K562 (cell line): ENCODE results near the gene CFD. TPM values are rescaled to one million over a fixed set of nuclear protein-coding genes. Genes with fewer than 3 reads are reported as not detected.

Source experiments
- ATF1 ChIP-seq, 2 experiments: fragments of 450-650 bp in 1 of 2; IDR thresholded peaks; 2 replicates each; pipeline ENCODE4 v1.6.1; 2016; ENCODE audit warnings: missing compliant biosample characterization in 1 of 2, missing genetic modification characterization in 1 of 2
- BRD4 ChIP-seq: fragments of 200-600 bp; sonication (generic); IDR thresholded peaks from 2 replicates; pipeline ENCODE4 v1.6.1; 2017; ENCODE audit warnings: inconsistent platforms
- CREB3 ChIP-seq: fragments of 450-650 bp; conservative IDR thresholded peaks from 2 replicates; pipeline ENCODE4 v1.6.1; 2016; ENCODE audit warnings: missing genetic modification characterization, low read depth, mild to moderate bottlenecking, missing compliant biosample characterization, moderate library complexity
- ETV5 ChIP-seq: sonication (generic); formaldehyde crosslinking; IDR thresholded peaks from 2 replicates; pipeline ENCODE4 v1.4.0; 2020; ENCODE audit warnings: low read depth, mild to moderate bottlenecking, missing genetic modification reagents
- FOS ChIP-seq: IDR thresholded peaks from 3 replicates; pipeline ENCODE4 v1.6.1; 2011; ENCODE audit not compliant: insufficient read length; ENCODE audit errors: extremely low read depth
- FOXK2 ChIP-seq, 2 experiments: fragments of 450-650 bp; IDR thresholded peaks in 1 of 2; conservative IDR thresholded peaks in 1 of 2; 2 replicates each; pipeline ENCODE4 v1.6.1; 2016; ENCODE audit warnings: low read depth in 2 of 2, mild to moderate bottlenecking in 1 of 2
- GATA2 ChIP-seq: sonication (generic); formaldehyde crosslinking; IDR thresholded peaks from 2 replicates; pipeline ENCODE4 v1.4.0; 2020; ENCODE audit warnings: mild to moderate bottlenecking, missing genetic modification reagents
- MLX ChIP-seq, 2 experiments: fragments of 450-650 bp in 1 of 2; sonication (generic) in 1 of 2; formaldehyde crosslinking; conservative IDR thresholded peaks; 2 replicates each; pipeline versions ENCODE4 v1.4.0 to v1.8.1; 2020 to 2022; ENCODE audit warnings: mild to moderate bottlenecking in 1 of 2, missing genetic modification reagents in 1 of 2
- PHB2 ChIP-seq: fragments of 450-650 bp; IDR thresholded peaks from 2 replicates; pipeline ENCODE4 v1.6.1; 2017; ENCODE audit warnings: low read depth
- POLR2A ChIP-seq: fragments of 450-650 bp; conservative IDR thresholded peaks from 2 replicates; pipeline ENCODE4 v1.6.1; 2016
- RCOR1 ChIP-seq, 2 experiments: IDR thresholded peaks; 2 replicates each; pipeline ENCODE4 v1.6.1; 2012; ENCODE audit warnings: low read depth in 2 of 2, low read length in 2 of 2, borderline replicate concordance in 1 of 2, improper control_type of control experiment in 1 of 2
- RNF2 ChIP-seq: sonication (generic); IDR thresholded peaks from 2 replicates; pipeline ENCODE4 v1.6.1; 2016
- SMAD4 ChIP-seq: fragments of 250-450 bp; sonication (Bioruptor Pico); conservative IDR thresholded peaks from 2 replicates; pipeline ENCODE4 v1.8.0; 2021; ENCODE audit warnings: inconsistent platforms, mild to moderate bottlenecking, moderate library complexity
- TOE1 ChIP-seq, 2 experiments: fragments of 450-650 bp in 1 of 2; sonication (generic) in 1 of 2; formaldehyde crosslinking in 1 of 2; IDR thresholded peaks; 2 replicates each; pipeline versions ENCODE4 v1.7.1 to v1.8.0; 2016 to 2022; ENCODE audit warnings: borderline replicate concordance in 2 of 2, mild to moderate bottlenecking in 2 of 2, antibody characterized with exemption in 1 of 2, inconsistent platforms in 1 of 2, low read depth in 1 of 2, missing genetic modification reagents in 1 of 2, moderate library complexity in 1 of 2
- ZNF24 ChIP-seq: fragments of 450-650 bp; IDR thresholded peaks from 2 replicates; pipeline ENCODE4 v1.6.1; 2016
- ZNF311 ChIP-seq: fragments of 250-450 bp; sonication (Bioruptor Pico); IDR thresholded peaks from 2 replicates; pipeline ENCODE4 v1.4.0; 2020; ENCODE audit warnings: mild to moderate bottlenecking, moderate library complexity
- ZNF324 ChIP-seq: fragments of 250-450 bp; sonication (Bioruptor Pico); IDR thresholded peaks from 2 replicates; pipeline ENCODE4 v1.4.0; 2020; ENCODE audit warnings: mild to moderate bottlenecking
- ZNF398 ChIP-seq: fragments of 250-450 bp; sonication (Bioruptor Pico); IDR thresholded peaks from 2 replicates; pipeline ENCODE4 v1.8.0; 2021; ENCODE audit warnings: moderate library complexity, mild to moderate bottlenecking, inconsistent platforms
- ZNF436 ChIP-seq: fragments of 250-450, 450-650 bp; sonication (Bioruptor Pico); formaldehyde crosslinking; IDR thresholded peaks from 2 replicates; pipeline ENCODE4 v1.7.0; 2020; ENCODE audit warnings: mild to moderate bottlenecking
- polyA plus RNA-seq, 8 experiments: library from polyadenylated mRNA; depleted of rRNA in 4 of 8; stranded (reverse) in 5 of 8; unstranded in 3 of 8; fragments of >200 nt; fragmentation: Nextera tagmentation in 2 of 8; fragmentation: Illumina TruSeq in 1 of 8; extraction: Ambion mirVana in 2 of 8; extraction: Trizol in 1 of 8; gene quantifications; 2 replicates each; pipeline versions ENCODE4 v1.2.1 to v1.2.3, GENCODE V29; 2011 to 2014; ENCODE audit warnings: inconsistent platforms in 1 of 8, missing spikeins in 1 of 8
- total RNA-seq, 7 experiments: library from RNA; depleted of rRNA in 6 of 7; stranded (reverse); fragments of >200 nt in 6 of 7; fragmentation: Illumina TruSeq in 2 of 7; extraction: Trizol in 2 of 7; gene quantifications; 2 replicates each; pipeline versions ENCODE4 v1.2.1 to v1.2.3, GENCODE V29; 2011 to 2021; ENCODE audit warnings: low replicate concordance in 1 of 7
- TF ChIP-seq, protein P1 (sequence below): sonication (generic); formaldehyde crosslinking; IDR thresholded peaks from 2 replicates; pipeline ENCODE4 v1.8.0; 2022; ENCODE audit warnings: mild to moderate bottlenecking, missing genetic modification reagents, borderline replicate concordance
- TF ChIP-seq, protein P2 (sequence below): fragments of 450-650 bp; formaldehyde crosslinking; IDR thresholded peaks from 2 replicates; pipeline ENCODE4 v1.4.0; 2022; ENCODE audit warnings: mild to moderate bottlenecking, moderate library complexity

CFD gene
- total and polyA plus RNA-seq, 9 of the 15 experiments (the other 6 are each of a cell fraction or from before 2014, with no cell fraction given): 0.52 to 59.4 (median 7.6) TPM

GRCh38 chr19:861756-862580, 2.5 kb downstream of the CFD start (continued):
- TF ChIP-seq ZNF436 (CRISPR knock-in tag): no peak
- peak; percentile 50; the same call in 1 of the 2 replicates for TF ChIP-seq CREB3 (tag)
- TF ChIP-seq, protein P1, sequence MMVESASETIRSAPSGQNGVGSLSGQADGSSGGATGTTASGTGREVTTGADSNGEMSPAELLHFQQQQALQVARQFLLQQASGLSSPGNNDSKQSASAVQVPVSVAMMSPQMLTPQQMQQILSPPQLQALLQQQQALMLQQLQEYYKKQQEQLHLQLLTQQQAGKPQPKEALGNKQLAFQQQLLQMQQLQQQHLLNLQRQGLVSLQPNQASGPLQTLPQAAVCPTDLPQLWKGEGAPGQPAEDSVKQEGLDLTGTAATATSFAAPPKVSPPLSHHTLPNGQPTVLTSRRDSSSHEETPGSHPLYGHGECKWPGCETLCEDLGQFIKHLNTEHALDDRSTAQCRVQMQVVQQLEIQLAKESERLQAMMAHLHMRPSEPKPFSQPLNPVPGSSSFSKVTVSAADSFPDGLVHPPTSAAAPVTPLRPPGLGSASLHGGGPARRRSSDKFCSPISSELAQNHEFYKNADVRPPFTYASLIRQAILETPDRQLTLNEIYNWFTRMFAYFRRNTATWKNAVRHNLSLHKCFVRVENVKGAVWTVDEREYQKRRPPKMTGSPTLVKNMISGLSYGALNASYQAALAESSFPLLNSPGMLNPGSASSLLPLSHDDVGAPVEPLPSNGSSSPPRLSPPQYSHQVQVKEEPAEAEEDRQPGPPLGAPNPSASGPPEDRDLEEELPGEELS (CRISPR knock-in tag): peak; percentile 80; the same call in 1 of the 2 replicates
- TF ChIP-seq ZNF311 (CRISPR knock-in tag): no peak
- TF ChIP-seq ZNF324 (CRISPR knock-in tag): no peak
- TF ChIP-seq PHB2: no peak
- TF ChIP-seq RNF2: peak; percentile 62; the same call in 1 of the 2 replicates
- TF ChIP-seq FOXK2 (conservative IDR thresholded peaks at IDR 0.05 in 1 of 2, IDR thresholded peaks at IDR 0.05 in 1 of 2; ENCODE audit: low read depth in 2 of 2): peak; percentile 16 to 29; a peak in 1 of 4 replicates
- no peak for TF ChIP-seq BRD4
- TF ChIP-seq TOE1 (IDR thresholded peaks at IDR 0.05; ENCODE audit: borderline replicate concordance): peak; percentile 52; the same call in 1 of the 2 replicates
- TF ChIP-seq TOE1 (CRISPR knock-in tag; IDR thresholded peaks at IDR 0.05; ENCODE audit: borderline replicate concordance, low read depth): no peak
- no peak for TF ChIP-seq MLX (CRISPR knock-in tag; conservative IDR thresholded peaks at IDR 0.05)
- TF ChIP-seq SMAD4 (CRISPR knock-in tag): peak; percentile 75; the same call in 1 of the 2 replicates
- TF ChIP-seq ZNF398 (CRISPR knock-in tag): no peak
- TF ChIP-seq POLR2A: no peak; the same call in 1 of the 2 replicates
- no peak for TF ChIP-seq FOS
- TF ChIP-seq, protein P2, sequence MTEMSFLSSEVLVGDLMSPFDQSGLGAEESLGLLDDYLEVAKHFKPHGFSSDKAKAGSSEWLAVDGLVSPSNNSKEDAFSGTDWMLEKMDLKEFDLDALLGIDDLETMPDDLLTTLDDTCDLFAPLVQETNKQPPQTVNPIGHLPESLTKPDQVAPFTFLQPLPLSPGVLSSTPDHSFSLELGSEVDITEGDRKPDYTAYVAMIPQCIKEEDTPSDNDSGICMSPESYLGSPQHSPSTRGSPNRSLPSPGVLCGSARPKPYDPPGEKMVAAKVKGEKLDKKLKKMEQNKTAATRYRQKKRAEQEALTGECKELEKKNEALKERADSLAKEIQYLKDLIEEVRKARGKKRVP (CRISPR knock-in tag): no peak
- no peak for TF ChIP-seq ATF1 (CRISPR knock-in tag; IDR thresholded peaks at IDR 0.05)
- TF ChIP-seq ATF1 (tag; IDR thresholded peaks at IDR 0.05): peak; percentile 58
- TF ChIP-seq GATA2 (CRISPR knock-in tag): no peak
- TF ChIP-seq ETV5: no peak
- TF ChIP-seq RCOR1 (IDR thresholded peaks at IDR 0.05; ENCODE audit: borderline replicate concordance in 1 of 2, low read depth in 2 of 2, low read length in 2 of 2): peak in 1 of 2 experiments; percentile 84; a peak in 2 of 4 replicates
- 0 out of 2 replicates have a peak, but pooled peaks have one; percentile 36 for TF ChIP-seq ZNF24
